ENCODE measurements around the gene ATP13A4. TPM values are rescaled to one million over a fixed set of nuclear protein-coding genes. Genes with fewer than 3 reads are reported as not detected.

Gene ATP13A4
- total and polyA plus RNA-seq, 2 of the 4 experiments (the other 2 are of a cell fraction): under 0.01 TPM; not detected in 1

DNA sequence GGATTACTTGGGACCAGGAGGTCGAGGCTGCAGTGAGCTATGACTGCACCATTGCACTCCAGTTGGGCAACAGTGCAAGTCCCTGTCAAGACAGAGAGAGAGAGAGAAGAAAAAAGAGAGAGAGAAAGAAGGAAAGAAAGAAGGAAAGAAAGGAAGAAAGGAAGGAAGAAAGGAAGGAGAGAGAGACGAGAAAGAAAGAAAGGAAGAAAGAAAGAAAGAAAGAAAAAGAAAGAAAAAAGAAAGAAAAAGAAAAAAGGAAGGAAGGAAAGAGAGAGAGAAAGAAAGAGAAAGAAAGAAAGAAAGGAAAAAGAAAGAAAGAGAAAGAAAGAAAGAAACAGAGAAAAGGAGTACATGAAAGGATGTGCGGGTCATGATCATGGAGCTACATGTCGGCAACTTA is 80.2 kb downstream of the ATP13A4 start:
- no peak overlapping the region for H3K23ac ChIP-seq (ENCODE audit: low read depth, low read length)
- H3K9me3 ChIP-seq (ENCODE audit: control insufficient read depth, insufficient read depth, low read length): 0 out of 2 replicates have a peak, but pooled peaks cover 1% of the 10 kb centered on the region
- DNase-seq (no peak), ATAC-seq (ENCODE audit: low read depth) (no peak)
- no peaks in the 10 kb centered on the region for H3K79me1 ChIP-seq (ENCODE audit: low read depth in 1 of 2, low read length in 2 of 2)
- H3K4me2 ChIP-seq (ENCODE audit: low read depth, low read length): no peak overlapping the region
- no peaks in the 10 kb centered on the region for H3K9me1 ChIP-seq (ENCODE audit: insufficient read depth, low read length)
- H2BK120ac ChIP-seq (ENCODE audit: low read depth, low read length): no peak overlapping the region
- no peak overlapping the region for H4K91ac ChIP-seq (ENCODE audit: insufficient read depth, low read depth, low read length)
- no peak overlapping the region for H3K4ac ChIP-seq (ENCODE audit: low read depth, low read length)
- no peak overlapping the region for H3K27ac ChIP-seq (ENCODE audit: insufficient read depth, low read length)
- no peak overlapping the region for H3K56ac ChIP-seq (ENCODE audit: extremely low read depth, insufficient read depth, low read length)
- no peak overlapping the region for H3K9ac ChIP-seq (ENCODE audit: low read depth, low read length)
- ChIA-PET POLR2A (ENCODE audit: unreplicated experiment) (no interaction called here), CTCF (no interaction called here)
- no peak overlapping the region for H4K5ac ChIP-seq (ENCODE audit: low read depth, low read length)
- no peaks in the 10 kb centered on the region for H4K20me1 ChIP-seq (ENCODE audit: insufficient read depth, low read length)
- H3K27me3 ChIP-seq (ENCODE audit: control insufficient read depth, insufficient read depth, low read length): no peaks in the 10 kb centered on the region
- intact Hi-C loops (cut with micrococcal nuclease) (no loop called here), in situ Hi-C loops (cut with MboI; ENCODE audit: low sequenced_read_pairs) (no loop called here), dilution Hi-C loops (cut with HindIII; ENCODE audit: low sequenced_read_pairs, unreplicated experiment) (no loop called here)
- H2BK5ac ChIP-seq (ENCODE audit: low read depth, low read length, poor library complexity, severe bottlenecking): no peak overlapping the region
- H3K4me3 ChIP-seq (ENCODE audit: insufficient read depth, low read depth, low read length): no peak overlapping the region
- H2AFZ ChIP-seq (replicated peaks; ENCODE audit: low read length, poor library complexity): no peak overlapping the region
- no peak overlapping the region for H4K8ac ChIP-seq (ENCODE audit: low read depth in 2 of 2, low read length in 2 of 2)
- no peak overlapping the region for H3K18ac ChIP-seq (ENCODE audit: low read depth, low read length)
- BruUV-seq (replicated peaks): no TSS peak
- no peaks in the 10 kb centered on the region for H3K4me1 ChIP-seq (ENCODE audit: control insufficient read depth, insufficient read depth, low read length)
- TF ChIP-seq RCOR1 (IDR thresholded peaks at IDR 0.05; ENCODE audit: insufficient replicate concordance, low read length): no peak
- TF ChIP-seq POLR2A (IDR thresholded peaks at IDR 0.05; ENCODE audit: low read depth, low read length): no peak
- H2BK20ac ChIP-seq (ENCODE audit: low read depth, low read length): no peak overlapping the region
- H3K14ac ChIP-seq (replicated peaks; ENCODE audit: low read depth, low read length): no peak overlapping the region
- no peak overlapping the region for H2BK15ac ChIP-seq (ENCODE audit: low read depth, low read length)
- H3K36me3 ChIP-seq (ENCODE audit: control insufficient read depth, insufficient read depth, low read length): no peaks in the 10 kb centered on the region
- no peak overlapping the region for H2AK5ac ChIP-seq (ENCODE audit: low read depth, low read length)
- 100% methylated on average over 1 of the region's 4 CpGs; no CpG with 5 or more reads in 1 of the 2 experiments for WGBS, 2 experiments (ENCODE audit: extremely low coverage in 2 of 2, insufficient read length in 1 of 2)
- no peak overlapping the region for H2AK9ac ChIP-seq (replicated peaks; ENCODE audit: low read depth, low read length, poor library complexity)

All from IMR-90 (cell line).